Neural cell (in vitro differentiated cells): ENCODE data around the gene COMTD1.

Source experiments
- CTCF ChIP-seq: fragments of 450-650 bp; IDR thresholded peaks from 2 replicates; pipeline ENCODE4 v1.5.1; 2014; ENCODE audit warnings: antibody characterized with exemption, mild to moderate bottlenecking, moderate library complexity; ENCODE audit not compliant: poor library complexity, severe bottlenecking
- POLR2AphosphoS5 ChIP-seq: IDR thresholded peaks from 2 replicates; pipeline ENCODE4 v1.6.1; 2012
- RAD21 ChIP-seq: fragments of 450-650 bp; conservative IDR thresholded peaks from 2 replicates; pipeline ENCODE4 v1.6.1; 2014; ENCODE audit warnings: antibody characterized with exemption, mild to moderate bottlenecking, moderate library complexity
- TAF1 ChIP-seq: IDR thresholded peaks from 2 replicates; pipeline ENCODE4 v1.6.1; 2012; ENCODE audit warnings: low read depth

GRCh38 chr10:75245354-75246250 lies 9.8 kb upstream of the COMTD1 start:
- TF ChIP-seq POLR2AphosphoS5 (no peak), CTCF (no peak), TAF1 (no peak), RAD21 (no peak)
